HepG2 (cell line): Measurements from ENCODE around the gene OR4K1. TPM values are rescaled to one million over a fixed set of nuclear protein-coding genes. Genes with fewer than 3 reads are reported as not detected.

Experiments used
- ATAC-seq: fragments of 200-7000 bp; cut with Tn5 transposase; 3 replicates; pipeline ENCODE4 v1.9.1; 2020; ENCODE audit warnings: mild to moderate bottlenecking, moderate library complexity
- BruUV-seq: library from RNA; stranded (reverse); fragments of 400-500 nt; replicated peaks from 2 replicates; lab custom pipeline; 2021; lab: Mats Ljungman, UMichigan
- CTCF ChIA-PET: fragments of 300-600 bp; formaldehyde crosslinking; extraction: SDS; loops from one replicate; lab custom pipeline; 2021; ENCODE audit warnings: low total read pairs, inconsistent platforms, low intra/inter-chr PET ratio; lab: Yijun Ruan, JAX
- POLR2A ChIA-PET: fragments of 350-600 bp; sonication (Branson Sonifier 250); formaldehyde crosslinking; loops from one replicate; lab custom pipeline; 2020; ENCODE audit warnings: antibody characterized with exemption, inconsistent platforms; lab: Yijun Ruan, JAX
- DNase-seq: peaks from one replicate; pipeline ENCODE4 v3.0.0-alpha.2; 2015; ENCODE audit warnings: low spot score
- FAIRE-seq: peaks from 3 replicates; lab custom pipeline; 2011; peaks lifted over from hg19 to GRCh38; lab: Jason Lieb, UNC
- H2AFZ ChIP-seq: one replicate; pipeline ENCODE4 v1.6.1; 2011; ENCODE audit warnings: low read length, inconsistent platforms
- H3K27ac ChIP-seq: fragments of 300-600 bp; 3 replicates; pipeline ENCODE4 v1.8.0; 2011; ENCODE audit warnings: mixed run types, mild to moderate bottlenecking, mixed read lengths, low read length, inconsistent platforms; ENCODE audit not compliant: insufficient read depth; ENCODE audit errors: extremely low read length
- H3K27me3 ChIP-seq, 2 experiments: fragments of 200-600 bp in 1 of 2; 2 replicates in 1 of 2; 3 replicates in 1 of 2; pipeline versions ENCODE4 v1.6.0 to v1.8.0; 2011; ENCODE audit warnings: low read length in 2 of 2, mild to moderate bottlenecking in 2 of 2, moderate library complexity in 2 of 2, inconsistent platforms in 1 of 2; ENCODE audit not compliant: insufficient read depth in 2 of 2, control insufficient read depth in 1 of 2
- H3K36me3 ChIP-seq, 2 experiments: fragments of 200-600 bp in 1 of 2; replicated peaks in 1 of 2; 2 replicates in 1 of 2; 3 replicates in 1 of 2; pipeline versions ENCODE4 v1.5.1 to v1.8.0; 2011; ENCODE audit warnings: low read length in 2 of 2, inconsistent platforms in 1 of 2; ENCODE audit not compliant: insufficient read depth in 2 of 2, control insufficient read depth in 1 of 2
- H3K4me1 ChIP-seq: 2 replicates; pipeline ENCODE4 v1.5.1; 2012; ENCODE audit warnings: low read length, inconsistent platforms; ENCODE audit not compliant: insufficient read depth
- H3K4me2 ChIP-seq: 2 replicates; pipeline ENCODE4 v1.6.0; 2011; ENCODE audit warnings: low read depth, low read length, inconsistent platforms
- H3K4me3 ChIP-seq, 3 experiments: fragments of 200-600 bp in 1 of 3; sonication (generic), shearing (Covaris generic) in 1 of 3; replicated peaks in 1 of 3; 2 replicates each; pipeline ENCODE4 v1.5.1; 2011 to 2016; ENCODE audit warnings: low read length in 3 of 3, inconsistent platforms in 2 of 3, low read depth in 2 of 3, mild to moderate bottlenecking in 2 of 3, control low read depth in 1 of 3, mixed read lengths in 1 of 3; ENCODE audit not compliant: insufficient read depth in 1 of 3
- H3K79me2 ChIP-seq: one replicate; pipeline ENCODE4 v1.6.1; 2011; ENCODE audit warnings: low read length, inconsistent platforms; ENCODE audit not compliant: insufficient read depth
- H3K9ac ChIP-seq: 2 replicates; pipeline ENCODE4 v1.6.0; 2011; ENCODE audit warnings: mild to moderate bottlenecking, low read depth, low read length, inconsistent platforms; ENCODE audit not compliant: insufficient read depth
- H3K9me3 ChIP-seq: 2 replicates; pipeline ENCODE4 v1.5.1; 2012; ENCODE audit warnings: mild to moderate bottlenecking, low read length
- H4K20me1 ChIP-seq: 2 replicates; pipeline ENCODE4 v1.6.0; 2011; ENCODE audit warnings: inconsistent platforms, mild to moderate bottlenecking, low read length, moderate library complexity; ENCODE audit not compliant: insufficient read depth
- FOXK1 ChIP-seq: sonication (generic); formaldehyde crosslinking; IDR thresholded peaks from 2 replicates; pipeline ENCODE4 v1.4.0; 2020; ENCODE audit warnings: low read depth, missing genetic modification reagents, borderline replicate concordance
- GFI1 ChIP-seq: sonication (generic); formaldehyde crosslinking; IDR thresholded peaks from 2 replicates; pipeline ENCODE4 v1.5.0; 2020; ENCODE audit warnings: missing genetic modification reagents, mild to moderate bottlenecking, borderline replicate concordance
- HDAC6 ChIP-seq: fragments of 200-600 bp; sonication (generic); IDR thresholded peaks from 2 replicates; pipeline ENCODE4 v1.7.0; 2017; ENCODE audit warnings: mild to moderate bottlenecking, antibody characterized with exemption, low read length, low read depth
- KLF6 ChIP-seq: IDR thresholded peaks from 2 replicates; pipeline ENCODE4 v1.8.0; 2016; ENCODE audit warnings: missing biosample characterization, missing genetic modification reagents
- NFRKB ChIP-seq: fragments of 450-650 bp; IDR thresholded peaks from 2 replicates; pipeline ENCODE4 v1.6.1; 2017
- RELA ChIP-seq: sonication (generic); formaldehyde crosslinking; IDR thresholded peaks from 2 replicates; pipeline ENCODE4 v1.4.0; 2020; ENCODE audit warnings: missing genetic modification reagents
- SSRP1 ChIP-seq: IDR thresholded peaks from 2 replicates; pipeline ENCODE4 v1.6.1; 2016; ENCODE audit warnings: control low read depth
- ZBTB4 ChIP-seq: sonication (generic); formaldehyde crosslinking; IDR thresholded peaks from 2 replicates; pipeline ENCODE4 v1.4.0; 2020; ENCODE audit warnings: missing genetic modification reagents, mild to moderate bottlenecking, borderline replicate concordance
- ZKSCAN8 ChIP-seq: IDR thresholded peaks from 2 replicates; pipeline ENCODE4 v1.6.1; 2016; ENCODE audit warnings: borderline replicate concordance, missing genetic modification reagents, missing compliant biosample characterization
- ZNF335 ChIP-seq: sonication (generic); formaldehyde crosslinking; IDR thresholded peaks from 2 replicates; pipeline ENCODE4 v1.4.0; 2020; ENCODE audit warnings: missing genetic modification reagents
- ZNF432 ChIP-seq: sonication (generic); formaldehyde crosslinking; IDR thresholded peaks from 2 replicates; pipeline ENCODE4 v1.5.0; 2020; ENCODE audit warnings: missing genetic modification reagents, mild to moderate bottlenecking, borderline replicate concordance
- ZNF609 ChIP-seq: sonication (generic); formaldehyde crosslinking; IDR thresholded peaks from 2 replicates; pipeline ENCODE4 v1.4.0; 2020; ENCODE audit warnings: mild to moderate bottlenecking, missing genetic modification reagents, borderline replicate concordance
- ZNF691 ChIP-seq: sonication (generic); formaldehyde crosslinking; IDR thresholded peaks from 2 replicates; pipeline ENCODE4 v1.4.0; 2020; ENCODE audit warnings: missing genetic modification reagents, low read depth, mild to moderate bottlenecking, borderline replicate concordance
- ZNF773 ChIP-seq: sonication (generic); formaldehyde crosslinking; IDR thresholded peaks from 2 replicates; pipeline ENCODE4 v1.4.0; 2020; ENCODE audit warnings: missing genetic modification reagents, borderline replicate concordance
- ZNF883 ChIP-seq: sonication (generic); formaldehyde crosslinking; IDR thresholded peaks from 2 replicates; pipeline ENCODE4 v1.5.1; 2020; ENCODE audit warnings: mild to moderate bottlenecking, missing genetic modification reagents; ENCODE audit errors: not compliant biosample characterization
- in situ Hi-C: cut with HindIII; loops from 2 replicates; pipeline ENCODE4 v1.10.0; 2017; ENCODE audit warnings: low pct_unique_long_range_greater_than_20kb; ENCODE audit not compliant: extremely low pct_ligation_motif_present
- intact Hi-C: fragments of 100-400 bp; cut with micrococcal nuclease; formaldehyde crosslinking; loops from one replicate; pipeline ENCODE4 v1.10.0; 2022; ENCODE audit not compliant: unreplicated experiment
- polyA plus RNA-seq, 8 experiments: library from polyadenylated mRNA; depleted of rRNA in 3 of 8; stranded (reverse) in 7 of 8; unstranded in 1 of 8; fragments of >200 nt; fragmentation: Illumina TruSeq in 4 of 8; extraction: Trizol in 4 of 8; gene quantifications; 2 replicates each; pipeline versions ENCODE4 v1.2.1 to v1.2.3, GENCODE V29; 2011 to 2016; ENCODE audit warnings: low read depth in 4 of 8, missing spikeins in 1 of 8, mixed read lengths in 1 of 8; ENCODE audit not compliant: insufficient read depth in 1 of 8
- total RNA-seq, 5 experiments: library from RNA; depleted of rRNA; stranded (reverse); fragments of >200 nt; fragmentation: Illumina TruSeq; extraction: Trizol; gene quantifications; 2 replicates each; pipeline ENCODE4 v1.2.3, GENCODE V29; 2016; ENCODE audit warnings: low read depth in 1 of 5
- TF ChIP-seq, protein P1 (sequence below): IDR thresholded peaks from 2 replicates; pipeline ENCODE4 v1.6.1; 2012; ENCODE audit warnings: inconsistent platforms

The OR4K1 gene
- total and polyA plus RNA-seq, 2 of the 13 experiments (the other 11 are each of a cell fraction or from before 2014, with no cell fraction given): not detected

- intact Hi-C loops: loop anchor here (10.0 kb wide), 1 partner anchor 45 kb away; the partner anchor contains the start of gene OR4K2
- Histone ChIP-seq H3K9me3 (no peaks in the 10 kb centered on the region), H3K79me2 (no peaks in the 10 kb centered on the region), H3K4me1 (no peaks in the 10 kb centered on the region), H3K27ac (no peak within 1 kb of the TSS), H3K4me2 (no peak within 1 kb of the TSS), H3K9ac (no peak within 1 kb of the TSS), H3K27me3 (no peaks in the 10 kb centered on the region), H4K20me1 (no peaks in the 10 kb centered on the region), H3K4me3 (no peak within 1 kb of the TSS), H2AFZ (no peak within 1 kb of the TSS), H3K36me3 (no peaks in the 10 kb centered on the region)
- no peak for DNase-seq
- ChIA-PET POLR2A (no interaction called here), CTCF (no interaction called here)
- BruUV-seq: no TSS peak
- in situ Hi-C loops: no loop called here
- no peak for ATAC-seq
- FAIRE-seq: no peak
- TF ChIP-seq ZNF335: no peak
- no peak for TF ChIP-seq ZBTB4 (CRISPR knock-in tag)
- TF ChIP-seq SSRP1 (CRISPR knock-in tag): no peak
- no peak for TF ChIP-seq ZNF609 (CRISPR knock-in tag)
- no peak for TF ChIP-seq ZNF773
- TF ChIP-seq, protein P1, sequence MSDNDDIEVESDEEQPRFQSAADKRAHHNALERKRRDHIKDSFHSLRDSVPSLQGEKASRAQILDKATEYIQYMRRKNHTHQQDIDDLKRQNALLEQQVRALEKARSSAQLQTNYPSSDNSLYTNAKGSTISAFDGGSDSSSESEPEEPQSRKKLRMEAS: no peak
- TF ChIP-seq FOXK1 (CRISPR knock-in tag): no peak
- TF ChIP-seq NFRKB: no peak
- no peak for TF ChIP-seq RELA (CRISPR knock-in tag)
- TF ChIP-seq ZKSCAN8 (CRISPR knock-in tag): no peak
- no peak for TF ChIP-seq KLF6 (CRISPR knock-in tag)
- TF ChIP-seq HDAC6: no peak
- no peak for TF ChIP-seq GFI1 (CRISPR knock-in tag)
- TF ChIP-seq ZNF432 (CRISPR knock-in tag): no peak
- TF ChIP-seq ZNF883 (CRISPR knock-in tag): no peak
- no peak for TF ChIP-seq ZNF691 (CRISPR knock-in tag)
Observed at GRCh38 chr14:19920021-19920657, 10.6 kb upstream of the OR4K1 start, which contains the start of gene OR4K5. Gene OR4K5 (plus strand): TSS chr14:19920607. CDS start chr14:19920607, 0 bp downstream.
